Jurkat, Clone E6-1 (cell line): Measurements from ENCODE around the gene CCR3.
A peak's percentile ranks its signal among the peaks of the same experiment; 100 is the strongest.

Source experiments
- DNase-seq: peaks from one replicate; pipeline ENCODE4 v3.0.0-alpha.2; 2011; ENCODE audit warnings: low read depth, low spot score
- H3K4me3 ChIP-seq: 2 replicates; pipeline ENCODE4 v1.5.1; 2011; ENCODE audit warnings: mild to moderate bottlenecking, low read length, control low read depth, moderate library complexity

CCR3 gene

DNA sequence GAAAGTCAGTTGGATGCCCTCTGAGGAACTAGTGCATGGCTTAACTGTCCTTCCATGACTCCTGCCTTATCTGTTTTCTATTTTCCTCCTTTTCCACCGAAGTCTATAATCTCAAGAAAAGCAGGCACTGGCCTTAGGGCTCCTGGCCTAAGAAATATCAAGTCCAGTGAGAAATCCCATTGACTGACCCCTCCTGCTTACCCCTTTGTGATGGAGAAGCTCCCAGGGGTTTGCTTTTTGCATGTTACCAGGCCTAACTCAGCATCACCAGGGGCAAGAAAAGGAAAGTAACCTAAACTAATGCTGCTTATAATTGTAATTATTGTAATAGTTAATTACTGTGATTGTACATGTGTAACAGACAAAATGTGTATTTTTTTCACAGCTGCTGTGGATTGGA is 21.7 kb downstream of the CCR3 start:
- DNase-seq, result no peak
- no peak overlapping the region for H3K4me3 ChIP-seq

DNA sequence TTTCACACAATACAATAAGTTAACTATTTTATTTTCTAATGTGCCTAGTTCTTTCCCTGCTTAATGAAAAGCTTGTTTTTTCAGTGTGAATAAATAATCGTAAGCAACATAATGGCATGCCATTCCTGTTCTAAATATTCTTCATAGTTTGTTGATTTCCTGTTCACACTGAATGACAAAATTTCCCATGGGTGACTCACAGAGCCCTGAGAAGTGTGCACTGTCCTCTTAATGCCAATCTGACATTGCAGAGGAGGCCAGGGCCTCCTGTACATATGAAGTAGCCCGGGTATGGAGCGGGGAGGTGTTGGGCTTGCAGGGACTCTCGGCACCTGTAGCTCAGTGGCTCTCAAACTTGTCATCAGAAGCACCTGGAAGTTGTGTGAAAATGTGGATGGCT is 24.3 kb downstream of the CCR3 start:
- H3K4me3 ChIP-seq, result no peak overlapping the region
- no peak for DNase-seq

DNA sequence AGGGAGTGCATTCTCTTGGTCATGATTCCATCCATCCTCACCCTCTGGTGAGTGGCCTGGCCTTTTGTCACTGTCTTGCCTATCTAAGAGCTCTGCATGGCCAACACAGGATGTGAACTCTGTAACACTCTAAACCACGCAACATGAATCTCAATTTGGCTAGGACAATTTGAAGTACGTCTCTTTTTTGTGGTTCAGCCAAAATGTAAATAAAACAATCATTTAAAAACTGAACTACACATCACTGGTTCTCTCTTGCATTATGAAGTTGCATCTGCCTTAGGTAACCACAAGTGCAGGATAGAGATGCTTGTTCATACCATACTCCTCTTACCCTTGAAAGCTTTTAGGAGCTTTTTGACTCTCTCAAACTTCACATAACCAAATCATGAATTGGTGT is 27.3 kb downstream of the CCR3 start:
- H3K4me3 ChIP-seq, result no peak overlapping the region
- DNase-seq, result peak; percentile 40

DNA sequence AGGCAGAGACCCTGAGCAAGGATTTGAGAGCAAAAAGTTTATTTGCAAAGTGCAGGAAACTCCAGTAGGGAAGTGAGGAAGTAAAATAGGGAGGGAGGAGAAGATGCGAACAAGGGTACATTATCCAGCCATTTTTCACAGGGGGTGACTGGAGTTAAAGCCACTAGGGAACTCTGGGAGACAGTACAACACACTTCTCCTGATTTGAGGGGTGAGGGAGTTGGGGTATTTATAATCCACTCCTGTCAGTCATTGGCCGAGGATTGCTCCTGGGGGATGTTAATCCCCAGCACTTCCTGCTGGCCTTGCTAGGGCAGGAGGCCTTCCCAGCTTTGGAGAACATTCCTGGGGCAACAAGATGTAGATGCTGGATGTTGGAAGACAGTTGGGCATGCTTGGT is 28.2 kb downstream of the CCR3 start:
- no peak for DNase-seq
- H3K4me3 ChIP-seq, result no peak overlapping the region

DNA sequence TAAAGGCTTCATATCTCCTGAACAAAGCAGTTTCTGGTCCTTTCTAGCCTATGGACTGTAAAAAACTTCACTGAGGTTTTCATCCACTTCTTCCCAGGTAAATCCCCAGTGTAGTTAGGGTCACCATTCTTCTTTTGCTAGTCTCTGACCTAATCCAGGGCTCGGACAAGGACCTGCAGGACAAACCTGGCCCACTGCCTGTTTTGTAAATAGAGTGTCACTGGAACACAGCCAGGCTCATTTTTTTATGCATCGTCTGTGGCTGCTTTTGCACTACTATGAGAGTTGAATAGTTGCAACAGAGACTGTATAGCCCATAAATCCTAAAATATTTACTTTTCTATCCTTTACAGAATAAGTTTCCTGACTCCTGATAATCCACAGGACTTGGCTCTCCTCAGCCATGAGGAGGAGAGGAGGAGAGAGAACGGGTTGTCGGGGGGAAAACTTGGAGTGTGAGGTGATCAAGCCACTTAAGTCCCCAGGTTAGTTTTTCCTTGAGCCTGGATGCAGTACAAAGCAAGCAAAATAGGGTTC is 29.0 kb downstream of the CCR3 start:
- no peak for DNase-seq
- H3K4me3 ChIP-seq, result no peak overlapping the region

DNA sequence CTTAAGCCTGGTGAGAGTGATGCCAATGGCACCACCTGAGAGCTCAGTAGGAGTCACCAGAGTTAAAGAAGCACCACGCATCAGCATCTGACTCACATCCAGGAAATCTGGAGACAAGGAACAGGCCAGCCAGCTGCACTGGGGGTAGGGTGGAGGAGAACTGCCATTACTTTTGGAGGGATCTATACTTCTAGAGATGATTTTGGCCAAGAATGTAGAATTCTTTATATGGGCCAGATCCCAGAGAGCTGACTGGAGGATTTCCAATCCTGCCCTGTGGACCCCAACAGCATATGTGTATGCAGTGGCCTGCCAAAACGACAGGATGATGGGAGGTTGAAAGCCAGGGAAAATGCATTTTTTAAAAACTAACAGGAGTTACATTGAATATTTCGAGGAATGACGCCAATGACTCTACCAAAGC is 29.8 kb downstream of the CCR3 start:
- DNase-seq, result no peak
- no peak overlapping the region for H3K4me3 ChIP-seq

DNA sequence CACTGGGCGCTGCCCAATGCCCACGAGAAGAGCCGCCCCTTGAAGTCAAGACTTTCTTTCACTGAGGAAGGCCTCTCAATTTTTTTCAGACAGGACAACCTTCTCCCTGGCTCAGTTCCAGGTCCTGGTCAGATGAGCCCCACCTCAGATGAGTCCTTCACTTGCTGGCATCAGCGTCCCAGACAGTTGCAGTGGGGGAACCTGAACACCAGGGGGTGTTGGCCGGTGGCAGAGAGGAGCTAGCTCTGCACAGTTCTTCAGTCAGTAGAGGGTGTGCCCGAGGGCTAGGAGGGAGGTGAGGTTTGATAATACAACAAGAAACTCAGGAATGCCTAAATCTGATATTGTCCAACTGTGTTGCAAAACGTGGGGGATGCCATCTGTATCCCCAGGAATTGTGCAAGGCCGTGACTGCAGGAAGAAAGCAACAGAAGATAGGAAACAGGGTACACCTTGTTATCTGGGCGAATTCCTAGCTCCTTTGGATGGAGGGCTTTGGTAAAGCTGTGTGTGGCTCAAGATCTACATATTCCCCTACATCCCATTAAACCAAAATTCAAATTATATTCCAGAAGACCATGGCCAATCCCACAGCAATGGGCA is 34.3 kb downstream of the CCR3 start:
- DNase-seq, result peak; percentile 68
- no peak overlapping the region for H3K4me3 ChIP-seq

DNA sequence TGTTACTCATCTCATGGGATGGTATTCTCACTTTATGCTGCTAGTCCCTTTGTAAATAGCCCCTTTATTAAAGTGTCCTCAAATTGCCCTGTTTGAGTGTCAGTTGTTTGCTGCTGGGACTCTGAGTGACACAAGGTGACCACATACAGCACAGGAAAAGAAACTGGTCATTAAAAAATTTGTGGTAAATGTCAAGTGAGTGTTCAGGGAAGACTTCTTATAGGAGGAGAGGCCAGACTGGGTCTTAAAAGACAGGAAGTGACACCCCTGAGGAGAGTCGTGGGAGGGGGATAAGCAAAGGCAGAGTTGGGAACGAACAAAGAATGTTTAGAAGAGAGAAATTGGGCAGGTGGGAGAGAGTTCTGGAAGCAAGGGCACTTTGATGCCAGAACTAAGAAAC is 35.2 kb downstream of the CCR3 start:
- DNase-seq, result no peak
- H3K4me3 ChIP-seq, result no peak overlapping the region

DNA sequence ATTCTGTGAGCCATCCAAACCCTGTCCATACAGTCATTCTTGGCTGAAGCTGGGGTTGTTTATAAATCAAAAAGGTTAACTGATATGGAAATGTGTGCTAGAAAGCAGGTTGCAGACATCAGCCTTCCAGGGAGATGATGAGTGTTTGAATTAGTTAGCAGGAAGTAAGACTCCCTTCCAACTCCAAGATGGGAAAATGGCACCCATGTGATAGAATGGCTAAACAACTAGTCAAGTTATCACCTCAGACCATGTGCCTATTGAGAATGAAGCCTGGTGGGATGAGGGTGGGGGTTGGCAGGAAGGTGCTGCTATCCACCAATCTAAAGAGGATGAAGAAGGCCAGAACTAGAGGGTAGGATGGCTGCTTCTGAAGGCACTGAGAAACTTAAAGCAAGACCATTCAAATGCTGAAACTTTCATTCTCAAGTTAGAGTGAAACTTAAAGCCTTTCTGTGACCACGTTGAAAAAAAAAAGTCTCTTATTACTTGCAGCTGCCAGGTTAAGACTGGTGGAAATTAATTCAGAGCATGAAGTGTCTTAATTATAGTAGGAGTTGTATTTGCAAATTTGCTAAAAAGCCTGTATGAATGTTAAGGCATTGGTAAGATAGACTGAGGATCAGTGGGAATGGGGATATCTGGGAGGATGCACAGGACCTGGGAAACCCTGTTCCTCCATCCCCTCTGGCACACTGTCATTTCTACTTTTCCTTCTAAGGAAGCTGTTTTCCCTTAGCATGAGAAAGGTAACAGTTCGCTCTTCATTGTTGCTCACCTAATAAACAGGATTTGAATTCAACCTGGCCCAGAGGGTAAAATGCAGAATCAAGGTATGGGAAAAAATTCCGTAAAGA is 36.8 kb downstream of the CCR3 start:
- DNase-seq, result no peak
- no peak overlapping the region for H3K4me3 ChIP-seq

DNA sequence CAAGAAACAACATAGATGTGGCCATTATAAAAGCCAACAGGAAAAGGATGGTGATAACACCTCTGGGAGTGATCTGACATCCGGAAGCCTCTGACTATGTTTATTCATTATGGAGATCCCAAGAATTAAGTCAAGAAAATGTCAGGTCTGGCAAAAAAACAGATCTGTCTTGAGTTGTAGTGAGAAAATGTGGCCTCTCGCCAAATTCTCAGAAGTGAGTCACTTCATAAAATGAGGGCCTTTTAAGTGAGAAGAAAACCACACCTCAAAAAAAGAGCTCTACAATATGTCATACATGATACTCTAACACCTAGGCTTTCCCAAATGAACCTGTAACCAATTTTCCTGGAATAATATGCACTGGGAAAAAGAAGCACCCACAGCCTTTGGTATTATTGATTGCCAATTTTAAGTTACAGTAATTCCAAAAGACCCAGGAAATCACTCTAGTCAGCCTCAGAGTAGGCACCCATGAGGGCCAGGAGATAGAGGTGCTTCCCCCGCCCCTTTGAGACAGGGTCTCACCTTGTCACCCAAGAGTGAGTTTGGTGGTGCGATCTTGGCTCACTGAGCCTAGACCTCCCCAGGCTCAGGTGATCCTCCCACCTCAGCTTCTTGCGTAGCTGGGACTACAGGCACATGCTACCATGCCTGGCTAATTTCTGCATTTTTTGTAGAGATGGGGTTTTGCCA is 38.0 kb downstream of the CCR3 start:
- DNase-seq, result no peak
- no peak overlapping the region for H3K4me3 ChIP-seq

DNA sequence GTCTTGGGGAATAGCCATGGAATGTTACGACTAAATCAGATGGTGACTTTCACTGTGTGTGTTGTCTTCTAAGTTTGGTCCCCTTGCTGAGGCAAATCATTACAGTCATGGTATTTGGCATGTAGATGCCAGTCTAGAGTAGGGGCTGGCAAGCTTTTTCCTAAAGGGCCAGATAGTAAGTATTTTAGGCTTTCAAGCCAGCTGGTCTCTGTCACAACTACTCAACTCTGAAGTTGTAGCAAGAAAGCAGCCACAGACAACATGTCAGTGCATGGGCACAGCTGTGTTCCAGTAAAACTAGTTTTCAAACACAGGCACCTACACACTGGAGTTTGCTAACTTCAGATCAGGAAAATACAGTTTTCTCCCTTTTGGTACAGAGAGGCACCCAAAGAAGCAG is 39.3 kb downstream of the CCR3 start:
- H3K4me3 ChIP-seq, result no peak overlapping the region

DNA sequence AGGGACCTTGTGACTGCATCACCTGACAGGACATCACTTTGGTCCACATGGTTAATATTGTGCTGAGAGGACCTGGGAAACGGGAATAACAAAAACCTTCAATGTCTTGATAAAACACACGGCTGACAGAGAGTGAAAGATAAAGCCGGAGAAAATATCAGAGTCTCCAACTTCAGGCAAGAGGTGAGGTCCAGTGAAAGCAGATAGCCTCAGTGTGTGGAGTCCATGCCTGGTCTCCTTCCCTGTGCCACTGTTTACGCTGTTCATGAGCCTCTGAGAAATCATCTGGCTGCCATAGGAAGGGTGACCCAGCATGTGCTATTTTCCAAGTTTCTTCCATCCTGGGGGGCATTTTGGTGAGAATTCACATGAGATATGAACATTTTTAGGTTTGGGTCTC is 39.8 kb downstream of the CCR3 start:
- DNase-seq, result no peak
- H3K4me3 ChIP-seq, result no peak overlapping the region

More for the DNA sequence above, 39.3 kb downstream of the CCR3 start:
- no peak for DNase-seq

DNA sequence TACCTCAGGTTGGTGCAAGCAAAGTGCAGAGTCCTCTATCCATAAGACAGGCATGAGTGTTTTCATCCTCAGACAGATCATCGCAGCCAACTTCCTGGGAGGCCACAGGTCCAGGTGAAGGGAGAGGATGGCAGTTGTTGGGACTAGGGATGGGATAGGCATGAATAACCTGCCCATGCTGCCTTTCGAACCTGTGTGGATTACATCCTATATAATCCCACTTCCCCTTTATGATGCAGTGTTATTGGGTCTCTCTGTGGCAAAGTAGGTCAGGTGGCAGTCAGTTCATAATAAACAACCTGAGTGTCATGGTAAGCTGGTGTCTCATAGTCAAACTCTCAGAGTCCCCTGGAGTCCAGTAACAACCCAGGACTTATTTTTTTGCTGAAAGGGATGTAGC is 40.4 kb downstream of the CCR3 start:
- H3K4me3 ChIP-seq, result no peak overlapping the region
- no peak for DNase-seq

DNA sequence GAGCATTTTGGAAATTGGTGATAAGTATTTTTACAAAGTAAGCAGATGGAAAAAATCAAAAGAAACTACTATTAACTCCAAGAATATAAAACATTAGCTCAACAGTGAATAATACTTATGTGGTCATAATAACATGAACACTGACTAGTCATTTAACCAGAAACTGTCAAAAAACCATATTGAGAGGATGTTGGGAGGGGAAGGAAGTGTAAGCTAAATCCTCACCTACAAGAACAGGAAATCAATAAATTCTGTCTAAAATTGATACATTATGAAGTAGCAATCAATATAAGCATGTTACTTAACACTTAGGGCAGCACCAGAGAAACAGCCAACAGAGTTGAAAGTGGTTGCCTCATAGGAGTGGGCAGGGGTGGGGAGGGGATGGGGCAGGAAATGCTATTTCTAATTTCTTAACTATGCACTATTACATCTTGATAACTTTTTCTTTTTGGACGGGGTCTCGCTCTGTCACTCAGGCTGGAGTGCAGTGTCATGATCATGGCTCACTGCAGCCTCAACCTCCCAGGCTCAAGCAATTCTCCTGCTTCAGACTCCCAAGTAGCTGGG is 41.7 kb downstream of the CCR3 start:
- DNase-seq, result no peak

DNA sequence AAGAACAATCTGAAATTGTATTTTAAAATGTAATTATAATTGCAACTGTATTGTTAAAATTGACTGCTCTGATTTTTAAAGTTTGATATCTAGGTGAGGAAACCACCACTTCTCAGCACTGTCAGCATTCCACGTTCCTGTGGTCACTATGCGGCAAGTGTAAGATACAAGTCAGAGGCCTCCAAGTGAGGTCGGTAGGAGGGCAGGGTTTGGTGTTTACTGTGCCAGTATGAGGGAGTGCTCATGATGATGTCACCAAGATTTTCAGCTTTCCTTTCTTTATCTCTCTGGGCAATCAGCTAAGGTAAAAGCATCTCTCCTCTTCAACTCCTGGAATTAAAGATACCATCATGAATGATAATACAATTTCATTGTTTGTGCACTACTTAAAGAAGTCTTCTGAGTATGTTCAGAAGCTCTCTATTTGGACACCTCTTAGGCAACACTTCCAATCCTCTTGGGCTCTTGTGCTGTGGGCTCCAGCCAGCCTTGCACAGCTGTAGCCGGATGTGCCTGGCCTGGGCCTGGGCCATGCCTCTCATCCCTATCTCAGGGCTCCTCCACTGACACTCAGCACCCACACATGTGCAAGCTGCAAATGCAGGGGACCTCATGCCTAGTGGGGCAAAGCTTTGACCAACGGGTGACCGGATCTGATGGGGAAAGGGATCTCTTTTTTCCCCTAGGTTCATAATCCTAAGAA is 42.9 kb downstream of the CCR3 start:
- no peak for DNase-seq
- no peak overlapping the region for H3K4me3 ChIP-seq

More for the DNA sequence above, 41.7 kb downstream of the CCR3 start:
- H3K4me3 ChIP-seq, result no peak overlapping the region

DNA sequence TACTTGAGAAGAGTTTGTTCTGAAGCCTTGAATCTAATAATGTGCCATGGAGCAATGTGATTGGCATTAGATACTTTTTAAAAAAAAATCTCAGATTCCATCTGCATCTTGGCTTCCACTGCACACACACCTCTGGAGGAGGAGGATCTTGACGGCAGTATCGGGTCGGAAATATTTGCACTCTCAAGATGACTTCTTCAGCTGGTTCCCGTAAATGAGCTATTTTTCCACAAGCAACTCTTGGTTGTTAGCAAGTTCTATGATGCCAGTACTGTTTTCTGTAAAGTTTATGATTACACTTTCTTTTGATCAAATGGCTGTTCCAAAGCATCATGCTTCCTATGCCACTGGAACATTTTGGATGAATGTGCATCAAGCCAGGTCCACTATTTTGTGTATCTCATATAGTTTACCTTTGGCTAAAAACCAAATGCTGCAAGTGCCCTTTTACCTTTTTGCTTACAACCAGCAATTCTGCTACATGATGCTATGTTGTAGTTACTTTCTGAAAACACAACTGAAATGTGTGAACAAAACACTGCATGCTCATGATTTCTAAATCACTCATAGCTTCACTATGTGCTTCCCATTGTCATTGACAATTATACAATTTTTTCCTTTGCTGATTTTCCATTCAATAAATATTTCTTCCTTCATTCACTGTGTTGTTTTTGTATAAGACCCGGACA is 43.8 kb downstream of the CCR3 start:
- H3K4me3 ChIP-seq, result no peak overlapping the region
- DNase-seq, result no peak

DNA sequence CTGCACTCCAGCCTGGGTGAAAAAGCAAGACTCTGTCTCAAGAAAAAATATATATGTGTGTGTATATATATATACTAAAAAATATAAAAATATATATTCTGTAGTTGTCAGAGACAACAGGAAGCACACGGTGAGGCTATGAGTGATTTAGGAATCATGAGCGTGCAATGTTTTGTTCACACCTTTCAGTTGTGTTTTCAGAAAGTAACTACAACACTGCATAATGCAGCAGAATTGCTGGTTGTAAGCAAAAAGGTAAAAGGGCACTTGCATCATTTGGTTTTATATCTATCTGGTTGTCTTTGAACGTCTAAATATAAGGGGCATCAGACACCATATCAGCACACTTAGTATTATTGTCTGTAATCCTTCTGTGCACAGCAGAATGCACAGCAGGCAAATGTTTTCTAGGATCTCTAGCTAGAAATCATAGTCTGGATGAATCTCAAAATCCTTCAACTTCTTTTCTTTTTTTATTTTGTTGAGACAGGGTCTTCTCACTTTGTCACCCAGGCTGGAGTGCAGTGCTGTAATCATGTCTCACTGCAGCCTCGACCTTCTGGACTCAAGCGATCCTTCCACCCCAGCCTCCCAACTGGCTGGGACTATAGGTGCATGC is 44.8 kb downstream of the CCR3 start:
- DNase-seq, result no peak

DNA sequence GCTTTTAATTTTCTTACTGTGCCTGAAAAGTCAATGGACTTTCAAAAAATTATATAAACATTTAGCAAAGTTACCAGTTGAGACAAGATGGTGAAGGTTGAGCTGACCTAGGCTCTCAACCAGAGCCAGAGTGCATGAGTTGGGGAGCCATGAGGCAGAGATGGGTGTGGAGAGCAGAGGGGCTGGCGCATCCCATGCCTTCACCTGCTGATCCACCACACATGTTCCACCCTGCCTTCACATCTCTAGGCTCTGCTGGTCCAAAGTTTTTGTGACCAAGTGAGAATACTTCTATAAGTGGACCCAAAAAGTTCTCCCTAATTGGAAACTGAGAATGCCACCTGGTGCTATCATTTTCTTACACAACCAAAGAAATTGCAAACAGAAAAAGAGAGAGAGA is 47.3 kb downstream of the CCR3 start:
- no peak overlapping the region for H3K4me3 ChIP-seq
- DNase-seq, result no peak

More for the DNA sequence above, 44.8 kb downstream of the CCR3 start:
- no peak overlapping the region for H3K4me3 ChIP-seq
